Cardiac muscle cell (in vitro differentiated cells and primary cell): ENCODE measurements around the gene SUCO. TPM values are rescaled to one million over a fixed set of nuclear protein-coding genes. Genes with fewer than 3 reads are reported as not detected.
A peak's percentile ranks its signal among the peaks of the same experiment; 100 is the strongest.

Experiments
- DNase-seq, 2 donors: peaks; one replicate each; pipeline versions ENCODE4 v3.0.0 to v3.0.0-alpha.2; 2010 to 2017; ENCODE audit warnings: low read depth in 1 of 2, low spot score in 1 of 2
- H3K27ac ChIP-seq: fragments of 200-600 bp; sonication (generic); 2 replicates; pipeline ENCODE4 v1.5.1; 2016
- H3K27me3 ChIP-seq: fragments of 200-600 bp; sonication (generic); 2 replicates; pipeline ENCODE4 v1.6.0; 2016; ENCODE audit warnings: control low read depth
- H3K36me3 ChIP-seq: fragments of 200-600 bp; sonication (generic); 2 replicates; pipeline ENCODE4 v1.5.1; 2016; ENCODE audit warnings: control low read depth
- H3K4me1 ChIP-seq: fragments of 200-600 bp; sonication (generic); 2 replicates; pipeline ENCODE4 v1.8.1; 2017; ENCODE audit warnings: low read depth, mild to moderate bottlenecking, mixed run types
- H3K4me3 ChIP-seq: fragments of 200-600 bp; sonication (generic); 2 replicates; pipeline ENCODE4 v1.5.1; 2016; ENCODE audit warnings: mild to moderate bottlenecking
- H3K9me3 ChIP-seq: fragments of 200-600 bp; sonication (generic); 2 replicates; pipeline ENCODE4 v1.5.1; 2017; ENCODE audit warnings: low read depth, mild to moderate bottlenecking, control low read depth
- CTCF ChIP-seq: IDR thresholded peaks from 2 replicates; pipeline ENCODE4 v1.5.1; 2012; ENCODE audit warnings: low read depth, mild to moderate bottlenecking, low read length
- polyA plus RNA-seq: library from polyadenylated mRNA; unstranded; fragments of >200 nt; fragmentation: Nextera tagmentation; extraction: Ambion mirVana; gene quantifications from 2 replicates; pipeline ENCODE4 v1.2.1, GENCODE V29; 2016
- total RNA-seq: library from RNA; depleted of rRNA; stranded (reverse); fragments of >200 nt; gene quantifications from 2 replicates; pipeline ENCODE4 v1.2.3, GENCODE V29; 2016

SUCO gene
- total and polyA plus RNA-seq, 2 experiments from 2014 or later = 23.0 to 48.6 TPM

DNA sequence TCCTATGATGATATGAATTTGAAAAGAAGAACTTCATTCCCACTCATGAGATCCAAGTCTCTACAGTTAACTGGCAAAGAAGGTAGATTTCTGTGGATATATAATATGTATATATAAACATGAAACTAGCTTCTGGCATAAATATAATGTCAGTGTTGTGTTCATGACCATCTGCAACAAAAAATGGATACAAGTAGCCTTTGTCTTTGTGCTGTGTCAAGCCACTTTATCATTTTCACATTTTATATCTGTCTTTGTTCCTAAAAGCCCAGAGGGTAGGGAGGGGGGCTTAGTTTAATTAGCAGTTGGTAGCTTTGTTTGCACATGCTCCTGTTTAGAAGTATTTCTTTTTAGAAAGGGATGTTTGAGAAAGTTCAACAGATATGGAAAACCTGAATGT is 69.8 kb downstream of the SUCO start:
- H3K4me3 ChIP-seq = no peak overlapping the region
- H3K9me3 ChIP-seq = no peaks in the 10 kb centered on the region
- H3K36me3 ChIP-seq = peaks cover 8% of the 10 kb centered on the region
- H3K4me1 ChIP-seq = peaks cover 1% of the 10 kb centered on the region
- H3K27me3 ChIP-seq = no peaks in the 10 kb centered on the region
- no peak for DNase-seq
- no peak overlapping the region for H3K27ac ChIP-seq
- no peak for TF ChIP-seq CTCF

- DNase-seq = no peak
- Histone ChIP-seq H3K9me3 (no peaks in the 10 kb centered on the region), H3K27ac (no peak overlapping the region), H3K4me3 (no peak overlapping the region), H3K4me1 (peaks cover 10% of the 10 kb centered on the region), H3K36me3 (peaks cover 9% of the 10 kb centered on the region), H3K27me3 (no peaks in the 10 kb centered on the region)
- TF ChIP-seq CTCF = no peak
These were observed 70.9 kb downstream of the SUCO start for GRCh38 chr1:172603816-172604215.

DNA sequence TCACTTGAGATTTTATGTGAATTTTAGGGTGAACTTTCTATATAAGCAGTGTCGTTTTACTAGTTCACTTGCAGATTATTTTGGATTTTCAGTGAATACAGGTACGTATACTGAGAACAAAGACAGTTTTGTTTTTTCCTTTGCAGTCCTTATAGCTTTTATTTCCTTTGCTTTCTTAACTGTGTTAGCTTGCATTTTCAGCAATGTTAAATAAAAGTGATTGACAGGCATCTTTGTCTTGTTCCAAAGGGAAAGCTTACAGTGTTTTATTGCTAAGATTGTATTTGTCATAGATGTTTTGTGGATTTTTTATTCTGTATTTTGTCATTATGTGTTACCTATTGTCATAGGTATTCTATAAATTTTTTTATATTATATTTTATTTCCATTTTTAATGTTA is 72.7 kb downstream of the SUCO start:
- peaks cover 10% of the 10 kb centered on the region for H3K4me1 ChIP-seq
- DNase-seq = no peak
- peaks cover 15% of the 10 kb centered on the region for H3K36me3 ChIP-seq
- H3K27me3 ChIP-seq = no peaks in the 10 kb centered on the region
- TF ChIP-seq CTCF = no peak
- no peak overlapping the region for H3K27ac ChIP-seq
- no peaks in the 10 kb centered on the region for H3K9me3 ChIP-seq
- H3K4me3 ChIP-seq = no peak overlapping the region

DNA sequence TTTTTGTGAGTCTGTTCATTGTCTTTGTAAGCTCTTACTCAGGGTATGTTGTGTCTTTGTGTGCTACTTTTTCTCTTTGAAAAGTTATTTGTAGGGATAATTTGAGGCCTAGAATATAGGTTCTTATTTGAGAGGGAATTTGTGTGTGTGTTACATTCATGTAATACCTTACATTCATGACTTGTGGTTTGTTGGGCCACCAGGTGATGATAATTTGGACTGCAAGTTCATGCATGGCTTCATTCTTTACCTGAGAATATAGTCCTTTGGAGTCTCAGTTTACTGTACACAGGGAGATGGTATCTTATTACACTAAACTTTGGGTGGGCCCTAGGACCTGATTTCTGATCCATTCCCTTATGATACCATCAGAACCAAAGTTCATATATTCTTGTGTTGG is 74.2 kb downstream of the SUCO start:
- no peak overlapping the region for H3K27ac ChIP-seq
- no peak for TF ChIP-seq CTCF
- H3K9me3 ChIP-seq = no peaks in the 10 kb centered on the region
- H3K27me3 ChIP-seq = no peaks in the 10 kb centered on the region
- peaks cover 10% of the 10 kb centered on the region for H3K4me1 ChIP-seq
- no peak for DNase-seq
- H3K4me3 ChIP-seq = no peak overlapping the region
- peaks cover 27% of the 10 kb centered on the region for H3K36me3 ChIP-seq

DNA sequence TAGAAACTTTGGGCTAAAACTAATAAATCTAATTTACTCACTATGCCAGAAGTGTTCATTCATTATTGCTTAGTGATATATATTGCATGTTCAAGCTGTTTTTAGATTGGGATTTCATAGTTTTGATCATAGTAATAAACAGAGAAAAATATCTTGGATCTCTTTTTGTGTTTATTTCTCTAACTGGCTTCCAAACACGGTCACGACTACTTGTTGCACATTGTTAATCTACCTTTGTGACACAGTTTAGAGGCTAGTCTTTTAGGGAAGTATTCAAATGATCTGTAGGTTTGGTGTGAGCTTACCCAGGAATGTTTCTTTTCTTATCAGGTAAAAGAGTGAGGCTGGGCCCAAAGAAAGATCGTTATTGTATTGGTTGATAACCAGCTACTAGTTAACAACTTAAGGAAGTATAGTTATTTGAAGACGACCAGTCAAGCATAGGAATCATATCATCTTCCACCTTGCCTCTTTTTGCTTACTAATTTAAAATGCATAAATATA is 75.2 kb downstream of the SUCO start:
- Histone ChIP-seq H3K36me3 (peaks cover 27% of the 10 kb centered on the region), H3K27ac (peak overlapping the region; percentile 58), H3K4me3 (no peak overlapping the region), H3K4me1 (peaks cover 10% of the 10 kb centered on the region), H3K9me3 (no peaks in the 10 kb centered on the region), H3K27me3 (no peaks in the 10 kb centered on the region)
- TF ChIP-seq CTCF = no peak
- no peak for DNase-seq

DNA sequence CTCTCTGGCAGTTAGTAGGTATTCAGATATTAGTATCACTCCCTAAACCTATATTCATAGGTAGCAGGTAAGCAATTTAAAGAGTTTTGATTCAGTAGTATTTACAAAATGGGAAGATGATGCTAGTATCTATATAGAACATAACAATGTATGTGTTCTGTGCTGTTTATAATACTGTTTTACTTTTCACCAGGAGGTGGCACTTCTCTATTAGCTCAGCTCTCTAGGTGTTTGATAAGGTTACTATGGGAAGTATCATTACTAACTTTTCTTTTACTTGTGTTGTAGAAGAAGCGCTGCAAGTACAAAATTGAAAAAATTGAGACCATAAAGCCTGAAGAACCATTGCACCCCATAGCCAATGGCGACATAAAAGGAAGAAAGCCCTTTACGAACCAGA is 76.6 kb downstream of the SUCO start:
- Histone ChIP-seq H3K27ac (peak overlapping the region; percentile 32), H3K4me1 (peaks cover 10% of the 10 kb centered on the region), H3K27me3 (no peaks in the 10 kb centered on the region), H3K36me3 (peaks cover 27% of the 10 kb centered on the region), H3K9me3 (no peaks in the 10 kb centered on the region), H3K4me3 (no peak overlapping the region)
- TF ChIP-seq CTCF = peak; percentile 41
- peak; percentile 9 to 45 for DNase-seq
